Heart left ventricle (tissue), 13 donors: ENCODE data around the gene CCDC178.

ENCODE experiments used
- CTCF ChIP-seq, 12 donors: fragments of 200-600 bp; sonication (generic) in 4 of 12; IDR thresholded peaks; one replicate each; pipeline versions ENCODE4 v1.5.0 to v1.8.0; 2018 to 2022; ENCODE audit warnings: antibody characterized with exemption in 12 of 12, mild to moderate bottlenecking in 5 of 12
- POLR2A ChIP-seq, 2 donors: fragments of 450-650 bp; IDR thresholded peaks; one replicate each; pipeline ENCODE4 v1.6.1; 2017; ENCODE audit warnings: antibody characterized with exemption in 2 of 2, mild to moderate bottlenecking in 2 of 2, moderate library complexity in 2 of 2
- donor health status: ischemic (EF 13 %, LVEDD 7.1; RV severe dilation, severe dysfunction).
- donor health status: DM: no; HTN: yes; CAD: no.
- donor health status: DM: no; HTN: no; CAD: no.
- donor health status: ischemic (EF 25% LVEDD 6.9; RV normal size, moderate dysfunction).
- donor health status: ischemic (EF 25% LVEDD 5.7; RV mildly dilated, moderate dysfunction).
- donor health status: ischemic (EF 35%, LVEDD 5.7; RV mildly dilated, moderate dysfunction).
- donor health status: nonischemic (EF 11% LVEDD 7.7; RV severe dilation, severe dysfunction).
- donor health status: DM: yes; HTN: yes; CAD: no.
- donor health status: PGD.
- donor health status: ischemic (EF 29% LVEDD 5.4; RV normal size, mild dysfunction).
- donor health status: nonischemic (EF 23%, LVEDD 6.1; RV moderate dilation, normal function).

- no peak for TF ChIP-seq CTCF (IDR thresholded peaks at IDR 0.05)
- TF ChIP-seq POLR2A (IDR thresholded peaks at IDR 0.05): no peak
These were observed 339.2 kb downstream of the CCDC178 start for GRCh38 chr18:33101316-33101715.
